LNCAP (cell line): Measurements from ENCODE around the gene SLC26A2.

ENCODE experiments used
- CTCF ChIP-seq: fragments of 450-650 bp; IDR thresholded peaks from 2 replicates; pipeline ENCODE4 v1.5.1; 2017; ENCODE audit warnings: mild to moderate bottlenecking

Gene SLC26A2

DNA sequence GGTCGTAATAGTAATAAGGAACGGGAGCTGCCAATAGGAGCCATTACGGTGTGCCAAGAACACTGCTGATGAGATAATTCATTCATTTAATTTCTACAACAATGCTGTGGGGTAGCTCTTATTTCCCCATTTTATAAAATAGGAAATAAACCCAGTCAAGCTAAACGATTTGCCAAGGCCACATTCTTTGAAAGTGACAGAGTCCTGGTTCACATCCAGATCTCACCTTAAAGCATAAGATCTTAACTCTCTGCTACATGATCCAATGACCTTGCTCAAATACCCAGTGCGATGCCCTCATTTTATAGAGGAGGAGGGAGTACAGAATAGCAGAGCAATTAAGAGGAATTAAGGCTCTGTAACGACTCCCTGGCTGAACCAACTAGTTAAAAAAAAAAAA is 21.0 kb upstream of the SLC26A2 start:
- no peak for TF ChIP-seq CTCF

GRCh38 chr5:149940077-149940574 is 20.4 kb upstream of the SLC26A2 start:
- TF ChIP-seq CTCF: no peak

DNA sequence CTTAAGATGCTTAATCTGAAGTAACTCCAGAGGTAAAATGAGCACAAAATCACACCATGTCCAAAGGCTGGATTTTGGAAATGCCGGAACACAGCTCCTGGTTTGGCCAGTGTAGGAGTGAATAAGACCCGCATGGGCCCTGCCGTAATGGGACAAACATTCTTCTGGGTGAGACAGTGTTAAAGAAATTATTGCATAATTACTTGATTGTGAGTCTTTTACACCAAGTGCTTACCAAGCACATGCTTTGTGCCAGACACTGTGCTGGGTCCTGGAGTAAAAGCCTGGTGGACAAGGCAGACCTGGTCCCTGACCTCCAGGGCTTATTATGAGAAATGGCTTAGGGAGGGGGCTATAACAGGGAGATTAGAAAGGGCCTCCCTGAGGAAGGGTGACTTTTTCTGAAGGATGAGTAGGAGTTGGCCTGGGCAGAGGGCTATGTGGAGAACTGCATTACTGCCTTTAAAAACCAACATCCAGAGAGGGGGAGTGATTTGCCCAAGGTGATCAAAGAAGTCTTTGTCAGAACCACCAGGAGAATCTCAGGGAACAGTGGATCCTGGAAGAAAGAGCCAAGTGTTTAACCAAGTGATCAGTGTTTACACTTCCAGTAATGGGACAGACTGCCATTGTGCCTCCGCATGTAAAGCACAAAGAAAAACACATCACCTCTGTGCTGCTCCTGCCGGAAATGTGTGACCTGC is 19.5 kb upstream of the SLC26A2 start:
- no peak for TF ChIP-seq CTCF

- no peak for TF ChIP-seq CTCF
Measured at GRCh38 chr5:149941795-149942194, 18.8 kb upstream of the SLC26A2 start.

- TF ChIP-seq CTCF: no peak
Measured at GRCh38 chr5:149942199-149942598, 18.4 kb upstream of the SLC26A2 start.

DNA sequence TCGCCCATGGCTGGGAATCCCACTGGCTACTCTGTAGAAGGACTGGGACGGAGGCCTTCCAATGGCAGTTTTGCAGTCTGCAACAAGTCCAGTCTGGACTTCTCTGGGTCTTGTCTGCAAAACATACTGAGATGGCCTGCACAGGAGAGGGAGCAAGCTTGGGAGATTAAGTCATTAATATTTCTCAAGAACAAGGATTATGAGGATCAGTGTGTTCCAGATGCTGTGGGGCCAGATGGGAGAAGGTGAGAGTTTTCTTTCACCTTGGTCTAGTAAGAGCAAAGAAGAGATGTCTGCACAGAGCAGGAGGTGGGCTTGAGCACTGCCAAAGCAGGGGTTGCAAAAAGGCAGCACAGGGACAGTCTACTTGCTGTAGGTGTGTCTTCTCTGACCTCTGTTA is 15.9 kb upstream of the SLC26A2 start, which contains the start of gene PDE6A:
PDE6A (minus strand) TSS at position 128 of the 400 bp plus-strand sequence; CDS start at position 8, 120 bp downstream.
- TF ChIP-seq CTCF: no peak

GRCh38 chr5:149946118-149946517 is 14.4 kb upstream of the SLC26A2 start:
- no peak for TF ChIP-seq CTCF
